AG08396 (cell line): ENCODE measurements around the gene SPAG6.
"Not testable (repeated sequence)": the region's sequence is repeated elsewhere in the genome, so short reads cannot be mapped to it uniquely, and the experiment has no call there.

Experiments used
- DNase-seq: peaks from one replicate; pipeline ENCODE4 v3.0.0; 2012; ENCODE audit warnings: low spot score, mixed read lengths

SPAG6 gene

DNA sequence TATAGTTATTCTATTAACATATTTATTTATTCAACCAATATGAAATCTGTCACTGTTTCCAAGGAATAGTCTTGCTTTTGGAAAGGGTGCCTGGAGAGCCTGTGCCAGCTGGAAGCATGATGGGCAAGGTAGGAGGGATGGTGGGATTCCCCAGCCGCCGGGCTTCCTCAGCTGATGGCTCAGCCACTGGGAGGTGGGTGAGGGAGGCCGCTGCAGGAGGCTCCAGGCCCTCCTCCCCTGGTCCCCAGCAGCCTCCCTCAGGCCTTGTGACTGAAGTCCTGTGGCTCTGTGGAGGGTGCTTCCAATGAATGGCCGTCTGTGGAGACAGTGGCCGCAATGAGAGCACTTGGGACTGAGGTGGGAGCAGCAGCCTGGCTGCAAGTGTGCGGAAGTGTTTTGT lies 27.0 kb downstream of the SPAG6 start:
- no peak for DNase-seq

DNA sequence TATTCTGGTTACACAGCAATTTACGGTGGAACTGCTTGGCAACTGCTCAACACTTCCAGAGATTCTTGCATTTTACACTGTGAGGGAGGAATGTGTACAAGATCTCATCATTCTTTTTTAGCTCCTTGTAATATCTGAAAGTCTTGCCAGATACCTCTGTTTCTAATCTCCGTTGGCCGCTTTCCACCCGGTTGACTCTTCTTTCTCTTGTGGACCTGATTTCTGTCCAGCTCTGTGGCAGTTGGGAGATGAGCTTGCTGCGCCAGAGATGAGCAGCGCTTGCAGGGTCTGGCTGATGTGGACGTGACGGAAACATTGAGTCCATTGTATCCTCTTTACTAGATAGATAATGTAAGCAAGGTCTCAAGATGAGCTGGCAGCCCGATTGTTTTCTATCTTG lies 27.6 kb downstream of the SPAG6 start:
- no peak for DNase-seq

- DNase-seq = no peak
Observed at GRCh38 chr10:22374489-22375126, 29.3 kb downstream of the SPAG6 start.

DNA sequence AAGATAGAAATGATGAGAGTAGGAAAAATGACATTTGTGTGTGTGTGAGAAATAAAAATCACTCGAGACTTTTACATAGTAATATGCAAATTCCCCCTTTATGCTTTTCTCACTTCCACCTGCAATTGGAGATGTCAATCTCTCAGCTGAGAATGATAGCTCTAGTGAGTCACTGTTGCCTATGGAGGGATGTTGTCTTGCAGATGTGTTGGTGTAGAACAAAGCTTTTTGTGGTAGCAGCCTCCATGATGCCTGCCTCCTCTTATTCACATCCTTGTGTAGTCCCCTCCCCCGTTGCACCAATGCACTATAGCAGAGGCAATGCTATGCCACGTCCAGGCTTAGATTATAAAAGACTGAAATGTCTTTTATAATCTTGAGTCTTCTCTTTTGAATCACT lies 33.8 kb downstream of the SPAG6 start:
- no peak for DNase-seq

GRCh38 chr10:22381262-22381661 lies 36.0 kb downstream of the SPAG6 start:
- DNase-seq = no peak

- no peak for DNase-seq
Observed at GRCh38 chr10:22386503-22386902, 41.2 kb downstream of the SPAG6 start.

- DNase-seq = no peak
Observed at GRCh38 chr10:22389856-22390589, 44.7 kb downstream of the SPAG6 start.

- DNase-seq = no peak
Observed at GRCh38 chr10:22391600-22391999, 46.3 kb downstream of the SPAG6 start.

- not testable (repeated sequence) for DNase-seq
Observed at GRCh38 chr10:22396195-22396594, 50.9 kb downstream of the SPAG6 start.

DNA sequence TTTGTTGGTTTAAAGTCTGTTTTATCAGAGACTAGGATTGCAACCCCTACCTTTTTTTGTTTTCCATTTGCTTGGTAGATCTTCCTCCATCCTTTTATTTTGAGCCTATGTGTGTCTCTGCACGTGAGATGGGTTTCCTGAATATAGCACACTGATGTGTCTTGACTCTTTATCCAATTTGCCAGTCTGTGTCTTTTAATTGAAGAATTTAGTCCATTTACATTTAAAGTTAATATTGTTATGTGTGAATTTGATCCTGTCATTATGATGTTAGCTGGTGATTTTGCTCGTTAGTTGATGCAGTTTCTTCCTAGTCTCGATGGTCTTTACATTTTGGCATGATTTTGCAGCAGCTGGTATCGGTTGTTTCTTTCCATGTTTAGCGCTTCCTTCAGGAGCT lies 61.6 kb downstream of the SPAG6 start:
- not testable (repeated sequence) for DNase-seq

DNA sequence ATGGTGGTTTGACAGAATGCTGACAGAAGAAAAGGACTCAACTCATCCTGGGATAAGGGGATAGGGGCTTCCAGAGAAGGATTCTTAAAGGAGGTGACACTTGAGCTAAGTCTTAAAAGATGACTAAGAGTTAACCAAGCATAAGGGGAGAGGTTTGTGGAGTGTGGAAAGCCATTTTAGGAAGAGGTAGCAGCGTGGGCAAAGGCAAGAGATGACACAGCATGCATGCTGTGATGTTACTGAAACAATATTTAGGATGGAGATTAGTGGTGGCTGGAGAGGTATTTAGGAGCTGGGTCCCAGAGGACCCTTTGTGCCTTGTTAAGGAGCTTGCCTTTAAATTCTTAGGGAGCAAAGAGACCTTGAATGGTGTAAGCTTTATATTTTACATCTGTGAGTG lies 65.1 kb downstream of the SPAG6 start:
- DNase-seq = no peak

- no peak for DNase-seq
Observed at GRCh38 chr10:22410846-22411245, 65.5 kb downstream of the SPAG6 start.

GRCh38 chr10:22414146-22414545 lies 68.8 kb downstream of the SPAG6 start:
- no peak for DNase-seq

- DNase-seq = no peak
Observed at GRCh38 chr10:22415072-22415471, 69.8 kb downstream of the SPAG6 start.

DNA sequence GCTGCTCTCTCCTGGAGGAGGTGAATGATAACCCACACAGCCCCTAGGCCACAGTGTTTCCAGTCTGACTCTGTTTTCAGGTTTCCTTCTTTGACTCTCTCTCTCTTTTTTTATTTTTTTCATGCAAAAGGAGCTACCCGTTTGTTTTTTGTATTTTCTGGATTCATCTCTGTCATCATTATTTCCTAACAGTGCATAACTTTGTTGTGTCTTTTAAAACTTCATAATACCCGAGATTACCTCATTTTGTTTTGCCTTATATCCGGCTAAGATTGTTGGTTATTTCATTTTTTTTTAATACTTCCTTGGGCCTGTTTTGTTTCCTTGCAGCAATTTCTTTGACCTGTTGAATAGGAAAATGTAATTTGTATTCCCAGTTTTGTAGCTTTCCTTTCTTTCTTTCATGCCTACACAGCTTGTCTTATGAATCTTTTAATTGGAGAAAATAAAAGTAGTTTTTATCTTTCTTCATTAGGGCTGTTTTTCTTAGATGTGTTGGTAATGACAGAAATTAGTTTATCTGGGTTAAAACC lies 72.5 kb downstream of the SPAG6 start:
- no peak for DNase-seq

GRCh38 chr10:22420787-22421517 lies 75.7 kb downstream of the SPAG6 start:
- no peak for DNase-seq

DNA sequence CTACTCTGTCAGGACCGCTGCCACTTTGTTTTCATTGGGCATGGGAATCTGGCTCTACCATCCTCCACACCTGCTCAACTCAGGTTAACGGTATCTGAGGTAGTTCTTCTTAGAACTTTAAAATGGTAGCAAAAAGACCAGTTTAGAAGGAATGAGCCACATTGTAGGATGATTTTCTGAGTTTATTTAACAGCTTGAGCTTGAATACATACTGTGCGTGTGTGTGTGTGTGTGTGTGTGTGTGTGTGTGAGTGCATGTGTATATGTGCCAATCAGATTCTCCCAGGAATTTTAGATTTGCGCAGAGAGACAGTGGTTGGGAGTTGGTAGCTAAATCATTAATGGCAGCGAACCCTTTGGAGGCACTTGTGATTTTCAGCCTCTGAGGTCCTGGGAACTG lies 81.4 kb downstream of the SPAG6 start:
- no peak for DNase-seq

- DNase-seq = peak; percentile 38
Observed at GRCh38 chr10:22427101-22427500, 81.8 kb downstream of the SPAG6 start.

DNA sequence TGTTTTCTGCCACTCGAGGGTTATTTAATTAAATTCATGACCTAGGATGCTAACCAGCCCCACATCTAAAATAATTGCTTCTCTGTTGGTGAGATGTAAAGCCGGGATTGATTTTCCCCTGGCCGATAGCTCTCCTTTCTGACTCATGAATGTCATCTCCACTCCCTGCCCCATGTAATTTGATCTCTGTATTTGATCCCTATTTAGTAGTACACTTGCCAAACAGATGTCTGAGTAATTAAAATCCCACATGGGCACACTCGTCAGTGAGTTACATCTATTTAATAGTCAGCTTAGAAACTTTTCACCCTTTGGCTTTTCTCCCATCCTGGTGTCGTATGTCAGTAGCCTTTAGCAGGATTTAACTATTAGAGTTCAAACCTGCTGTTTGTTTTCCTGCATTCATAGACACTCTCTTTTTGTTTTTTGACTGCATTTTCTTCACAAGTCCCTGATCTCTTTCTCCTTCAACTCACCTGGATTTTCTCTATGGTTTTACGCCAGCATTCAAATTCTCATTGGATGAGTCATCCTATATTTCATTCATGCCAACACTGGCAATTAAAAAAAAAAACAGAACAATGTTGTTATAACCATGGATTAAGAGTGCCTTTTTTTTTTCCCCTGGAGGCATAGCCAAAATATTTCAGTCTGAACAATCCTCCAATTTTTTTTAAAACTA lies 82.7 kb downstream of the SPAG6 start:
- peak; percentile 69 for DNase-seq

- DNase-seq = no peak
Observed at GRCh38 chr10:22429146-22429545, 83.8 kb downstream of the SPAG6 start.

DNA sequence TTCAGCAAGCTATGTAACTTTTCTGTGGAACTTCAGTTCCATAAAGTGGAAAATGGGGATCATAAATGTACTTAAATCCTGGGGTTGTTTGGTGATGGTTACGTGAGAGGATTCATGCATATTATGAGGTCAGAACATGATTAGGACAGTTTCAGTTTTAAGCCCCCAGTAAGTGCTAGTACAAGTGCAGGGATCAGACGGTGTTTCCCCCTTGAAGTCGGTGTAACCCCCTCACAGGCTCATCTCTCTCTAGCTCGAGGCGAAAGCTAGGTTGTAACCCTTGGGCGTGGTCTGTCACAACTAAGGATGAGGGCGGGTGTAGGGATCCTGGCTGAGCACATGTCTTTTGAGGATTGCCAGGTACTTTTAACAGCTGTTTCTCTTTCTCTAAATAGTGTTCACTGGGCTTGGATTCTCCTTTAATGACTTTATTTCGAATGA lies 84.7 kb downstream of the SPAG6 start:
- DNase-seq = no peak

GRCh38 chr10:22433875-22434274 lies 88.6 kb downstream of the SPAG6 start:
- DNase-seq = peak; percentile 74
